HepG2 (cell line): Measurements from ENCODE around the gene AIMP2. TPM values are rescaled to one million over a fixed set of nuclear protein-coding genes. Genes with fewer than 3 reads are reported as not detected.
A peak's percentile ranks its signal among the peaks of the same experiment; 100 is the strongest.

Experiments
- CEBPB ChIP-seq: IDR thresholded peaks from 2 replicates; pipeline ENCODE4 v1.6.1; 2011; ENCODE audit warnings: low read depth, low read length, improper control_type of control experiment, borderline replicate concordance
- E2F2 ChIP-seq: sonication (generic); formaldehyde crosslinking; IDR thresholded peaks from 2 replicates; pipeline ENCODE4 v1.4.0; 2020; ENCODE audit warnings: missing genetic modification reagents, borderline replicate concordance
- FOXA1 ChIP-seq, 2 experiments: fragments of 450-650 bp in 1 of 2; sonication (generic) in 1 of 2; formaldehyde crosslinking in 1 of 2; IDR thresholded peaks; 2 replicates each; pipeline versions ENCODE4 v1.4.0 to v1.6.1; 2016 to 2020; ENCODE audit warnings: missing genetic modification reagents in 1 of 2
- FOXC1 ChIP-seq: sonication (generic); formaldehyde crosslinking; IDR thresholded peaks from 2 replicates; pipeline ENCODE4 v1.8.0; 2022; ENCODE audit warnings: mild to moderate bottlenecking, missing genetic modification reagents, borderline replicate concordance
- FOXJ3 ChIP-seq: sonication (generic); formaldehyde crosslinking; IDR thresholded peaks from 2 replicates; pipeline ENCODE4 v1.4.0; 2020; ENCODE audit warnings: missing genetic modification reagents, mild to moderate bottlenecking, borderline replicate concordance
- GATAD1 ChIP-seq: IDR thresholded peaks from 2 replicates; pipeline ENCODE4 v1.6.1; 2016; ENCODE audit warnings: missing genetic modification reagents, missing compliant biosample characterization
- HOXA7 ChIP-seq: sonication (generic); formaldehyde crosslinking; IDR thresholded peaks from 2 replicates; pipeline ENCODE4 v1.8.1; 2022; ENCODE audit warnings: mild to moderate bottlenecking, missing genetic modification reagents, moderate library complexity
- MXD4 ChIP-seq: IDR thresholded peaks from 2 replicates; pipeline ENCODE4 v1.6.1; 2016; ENCODE audit warnings: mild to moderate bottlenecking, missing biosample characterization, missing genetic modification reagents
- NR2F1 ChIP-seq, 2 experiments: fragments of 450-650 bp in 1 of 2; formaldehyde crosslinking in 1 of 2; IDR thresholded peaks; 2 replicates each; pipeline versions ENCODE4 v1.5.0 to v1.6.1; 2016 to 2020; ENCODE audit warnings: mild to moderate bottlenecking in 1 of 2, missing compliant biosample characterization in 1 of 2, missing genetic modification reagents in 1 of 2, moderate library complexity in 1 of 2
- NR3C1 ChIP-seq: sonication (generic); formaldehyde crosslinking; IDR thresholded peaks from 2 replicates; pipeline ENCODE4 v1.4.0; 2020; ENCODE audit warnings: missing genetic modification reagents
- ONECUT2 ChIP-seq: sonication (generic); formaldehyde crosslinking; IDR thresholded peaks from 2 replicates; pipeline ENCODE4 v1.4.0; 2020; ENCODE audit warnings: missing genetic modification reagents
- PBX2 ChIP-seq: IDR thresholded peaks from 2 replicates; pipeline ENCODE4 v1.6.1; 2016; ENCODE audit warnings: control low read depth
- PHF21A ChIP-seq: sonication (generic); formaldehyde crosslinking; IDR thresholded peaks from 2 replicates; pipeline ENCODE4 v1.5.0; 2020; ENCODE audit warnings: mild to moderate bottlenecking, missing genetic modification reagents
- SMAD3 ChIP-seq: sonication (generic); formaldehyde crosslinking; IDR thresholded peaks from 2 replicates; pipeline ENCODE4 v1.4.0; 2020; ENCODE audit warnings: missing genetic modification reagents
- SUZ12 ChIP-seq: fragments of 150-350 bp; IDR thresholded peaks from 2 replicates; pipeline ENCODE4 v1.6.1; 2014; ENCODE audit warnings: low read depth, low read length
- TEAD2 ChIP-seq: sonication (generic); formaldehyde crosslinking; IDR thresholded peaks from 2 replicates; pipeline ENCODE4 v1.9.0; 2021; ENCODE audit warnings: missing genetic modification reagents
- ZNF136 ChIP-seq: sonication (generic); formaldehyde crosslinking; IDR thresholded peaks from 2 replicates; pipeline ENCODE4 v1.8.1; 2022; ENCODE audit warnings: low read depth, mild to moderate bottlenecking, moderate library complexity, missing genetic modification reagents
- ZNF367 ChIP-seq: sonication (generic); formaldehyde crosslinking; IDR thresholded peaks from 2 replicates; pipeline ENCODE4 v1.4.0; 2020; ENCODE audit warnings: missing genetic modification reagents, borderline replicate concordance
- polyA plus RNA-seq, 8 experiments: library from polyadenylated mRNA; depleted of rRNA in 3 of 8; stranded (reverse) in 7 of 8; unstranded in 1 of 8; fragments of >200 nt; fragmentation: Illumina TruSeq in 4 of 8; extraction: Trizol in 4 of 8; gene quantifications; 2 replicates each; pipeline versions ENCODE4 v1.2.1 to v1.2.3, GENCODE V29; 2011 to 2016; ENCODE audit warnings: low read depth in 4 of 8, missing spikeins in 1 of 8, mixed read lengths in 1 of 8; ENCODE audit not compliant: insufficient read depth in 1 of 8
- total RNA-seq, 5 experiments: library from RNA; depleted of rRNA; stranded (reverse); fragments of >200 nt; fragmentation: Illumina TruSeq; extraction: Trizol; gene quantifications; 2 replicates each; pipeline ENCODE4 v1.2.3, GENCODE V29; 2016; ENCODE audit warnings: low read depth in 1 of 5
- TF ChIP-seq, protein P1 (sequence below): sonication (generic); formaldehyde crosslinking; conservative IDR thresholded peaks from 2 replicates; pipeline ENCODE4 v1.4.0; 2020; ENCODE audit warnings: mild to moderate bottlenecking, missing genetic modification reagents, moderate library complexity
- TF ChIP-seq, protein P2 (sequence below): sonication (generic); formaldehyde crosslinking; IDR thresholded peaks from 2 replicates; pipeline ENCODE4 v1.5.1; 2020; ENCODE audit warnings: mild to moderate bottlenecking, missing genetic modification reagents

Gene AIMP2
- total and polyA plus RNA-seq, 2 of the 13 experiments (the other 11 are each of a cell fraction or from before 2014, with no cell fraction given): 38.2 to 84.9 TPM

DNA sequence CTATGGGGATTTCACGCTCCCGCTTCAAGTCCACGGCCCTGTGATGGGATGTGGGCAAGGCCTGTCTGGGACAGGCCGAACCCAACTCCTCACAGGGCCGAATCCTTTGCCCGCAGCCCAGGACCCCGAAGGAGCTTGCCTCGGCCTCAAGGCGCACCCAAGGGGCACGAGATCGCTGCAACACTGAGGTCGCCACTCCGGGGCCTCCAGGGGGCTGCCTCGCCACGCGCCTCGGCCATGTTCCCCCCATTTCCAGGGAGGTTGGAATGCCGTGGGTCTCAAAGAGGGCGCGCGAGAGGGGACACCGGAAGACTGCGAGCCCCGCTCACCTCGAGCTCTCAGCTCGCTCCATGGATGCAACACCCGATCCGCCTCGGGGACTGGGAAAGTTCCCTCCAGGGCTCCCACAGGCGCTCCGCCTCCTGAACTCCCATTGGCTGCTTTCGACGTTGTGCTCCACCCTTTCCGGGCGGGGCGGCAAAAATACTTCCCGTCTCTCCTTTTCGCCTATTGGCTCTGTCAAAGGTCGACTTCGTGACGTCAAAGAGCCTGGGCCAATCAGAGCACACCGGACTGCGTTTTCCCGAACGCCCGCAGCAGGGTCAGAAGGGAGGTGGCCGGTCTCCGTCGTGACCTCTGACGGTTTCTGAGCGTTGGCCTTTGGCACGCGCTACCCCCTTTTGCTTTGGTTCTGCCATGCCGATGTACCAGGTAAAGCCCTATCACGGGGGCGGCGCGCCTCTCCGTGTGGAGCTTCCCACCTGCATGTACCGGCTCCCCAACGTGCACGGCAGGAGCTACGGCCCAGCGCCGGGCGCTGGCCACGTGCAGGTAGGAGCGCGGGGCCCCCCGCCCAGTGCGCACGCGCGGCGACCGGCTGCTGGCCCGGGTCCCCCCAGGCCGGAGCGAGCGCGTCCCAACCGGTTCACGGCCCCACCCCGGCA lies at the start of gene AIMP2, which contains the start of gene PMS2 (continued):
- peak; percentile 100 for TF ChIP-seq MXD4 (CRISPR knock-in tag)
- peak; percentile 93; the same call in 1 of the 2 replicates for TF ChIP-seq E2F2 (CRISPR knock-in tag)
- TF ChIP-seq, protein P1, sequence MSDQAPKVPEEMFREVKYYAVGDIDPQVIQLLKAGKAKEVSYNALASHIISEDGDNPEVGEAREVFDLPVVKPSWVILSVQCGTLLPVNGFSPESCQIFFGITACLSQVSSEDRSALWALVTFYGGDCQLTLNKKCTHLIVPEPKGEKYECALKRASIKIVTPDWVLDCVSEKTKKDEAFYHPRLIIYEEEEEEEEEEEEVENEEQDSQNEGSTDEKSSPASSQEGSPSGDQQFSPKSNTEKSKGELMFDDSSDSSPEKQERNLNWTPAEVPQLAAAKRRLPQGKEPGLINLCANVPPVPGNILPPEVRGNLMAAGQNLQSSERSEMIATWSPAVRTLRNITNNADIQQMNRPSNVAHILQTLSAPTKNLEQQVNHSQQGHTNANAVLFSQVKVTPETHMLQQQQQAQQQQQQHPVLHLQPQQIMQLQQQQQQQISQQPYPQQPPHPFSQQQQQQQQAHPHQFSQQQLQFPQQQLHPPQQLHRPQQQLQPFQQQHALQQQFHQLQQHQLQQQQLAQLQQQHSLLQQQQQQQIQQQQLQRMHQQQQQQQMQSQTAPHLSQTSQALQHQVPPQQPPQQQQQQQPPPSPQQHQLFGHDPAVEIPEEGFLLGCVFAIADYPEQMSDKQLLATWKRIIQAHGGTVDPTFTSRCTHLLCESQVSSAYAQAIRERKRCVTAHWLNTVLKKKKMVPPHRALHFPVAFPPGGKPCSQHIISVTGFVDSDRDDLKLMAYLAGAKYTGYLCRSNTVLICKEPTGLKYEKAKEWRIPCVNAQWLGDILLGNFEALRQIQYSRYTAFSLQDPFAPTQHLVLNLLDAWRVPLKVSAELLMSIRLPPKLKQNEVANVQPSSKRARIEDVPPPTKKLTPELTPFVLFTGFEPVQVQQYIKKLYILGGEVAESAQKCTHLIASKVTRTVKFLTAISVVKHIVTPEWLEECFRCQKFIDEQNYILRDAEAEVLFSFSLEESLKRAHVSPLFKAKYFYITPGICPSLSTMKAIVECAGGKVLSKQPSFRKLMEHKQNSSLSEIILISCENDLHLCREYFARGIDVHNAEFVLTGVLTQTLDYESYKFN (CRISPR knock-in tag): peak; percentile 78
- peak; percentile 57 for TF ChIP-seq ONECUT2 (CRISPR knock-in tag)
- peak; percentile 63 for TF ChIP-seq FOXJ3 (CRISPR knock-in tag)
- TF ChIP-seq GATAD1: peak; percentile 86
- no peak for TF ChIP-seq FOXA1 (IDR thresholded peaks at IDR 0.05)
- TF ChIP-seq FOXA1 (CRISPR knock-in tag; IDR thresholded peaks at IDR 0.05): peak; percentile 10; the same call in 1 of the 2 replicates
- TF ChIP-seq PHF21A (CRISPR knock-in tag): peak; percentile 94
- TF ChIP-seq NR2F1 (CRISPR knock-in tag; IDR thresholded peaks at IDR 0.05): peak; percentile 67 to 91; a peak in 3 of 4 replicates
- no peak for TF ChIP-seq NR3C1 (CRISPR knock-in tag)
- peak; percentile 99 for TF ChIP-seq TEAD2 (CRISPR knock-in tag)
- TF ChIP-seq HOXA7 (CRISPR knock-in tag): no peak
- TF ChIP-seq CEBPB: no peak
- peak; percentile 96 for TF ChIP-seq SMAD3 (CRISPR knock-in tag)
- TF ChIP-seq FOXC1 (CRISPR knock-in tag): peak; percentile 100
- TF ChIP-seq, protein P2, sequence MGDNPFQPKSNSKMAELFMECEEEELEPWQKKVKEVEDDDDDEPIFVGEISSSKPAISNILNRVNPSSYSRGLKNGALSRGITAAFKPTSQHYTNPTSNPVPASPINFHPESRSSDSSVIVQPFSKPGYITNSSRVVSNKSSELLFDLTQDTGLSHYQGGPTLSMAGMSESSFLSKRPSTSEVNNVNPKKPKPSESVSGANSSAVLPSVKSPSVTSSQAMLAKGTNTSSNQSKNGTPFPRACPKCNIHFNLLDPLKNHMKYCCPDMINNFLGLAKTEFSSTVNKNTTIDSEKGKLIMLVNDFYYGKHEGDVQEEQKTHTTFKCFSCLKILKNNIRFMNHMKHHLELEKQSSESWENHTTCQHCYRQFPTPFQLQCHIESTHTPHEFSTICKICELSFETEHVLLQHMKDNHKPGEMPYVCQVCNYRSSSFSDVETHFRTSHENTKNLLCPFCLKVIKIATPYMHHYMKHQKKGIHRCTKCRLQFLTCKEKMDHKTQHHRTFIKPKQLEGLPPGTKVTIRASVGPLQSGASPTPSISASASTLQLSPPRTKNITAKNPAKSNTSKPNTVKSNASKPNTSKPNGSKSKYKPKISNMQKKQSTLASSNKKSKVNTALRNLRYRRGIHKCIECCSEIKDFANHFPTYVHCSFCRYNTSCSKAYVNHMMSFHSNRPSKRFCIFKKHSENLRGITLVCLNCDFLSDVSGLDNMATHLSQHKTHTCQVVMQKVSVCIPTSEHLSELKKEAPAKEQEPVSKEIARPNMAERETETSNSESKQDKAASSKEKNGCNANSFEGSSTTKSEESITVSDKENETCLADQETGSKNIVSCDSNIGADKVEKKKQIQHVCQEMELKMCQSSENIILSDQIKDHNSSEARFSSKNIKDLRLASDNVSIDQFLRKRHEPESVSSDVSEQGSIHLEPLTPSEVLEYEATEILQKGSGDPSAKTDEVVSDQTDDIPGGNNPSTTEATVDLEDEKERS (CRISPR knock-in tag): peak; percentile 94
- peak; percentile 98 for TF ChIP-seq ZNF367 (CRISPR knock-in tag)
- TF ChIP-seq SUZ12: no peak
- peak; percentile 84 for TF ChIP-seq ZNF136
- peak; percentile 31; the same call in 1 of the 2 replicates for TF ChIP-seq PBX2 (CRISPR knock-in tag)
